Endothelial cell of umbilical vein (primary cell): ENCODE data around the gene PLXNB3. TPM values are rescaled to one million over a fixed set of nuclear protein-coding genes. Genes with fewer than 3 reads are reported as not detected.

Source experiments
- BruUV-seq: library from RNA; stranded (reverse); fragments of 400-500 nt; replicated peaks from 2 replicates; lab custom pipeline; 2021; lab: Mats Ljungman, UMichigan
- CTCF ChIA-PET: fragments of 300-600, 350-600 bp; sonication (Branson Sonifier 250); formaldehyde crosslinking; loops from one replicate; lab custom pipeline; 2021; ENCODE audit warnings: antibody characterized with exemption, inconsistent platforms; lab: Charles Lee
- POLR2A ChIA-PET: fragments of 300-600, 350-600 bp; sonication (Branson Sonifier 250); formaldehyde crosslinking; loops from one replicate; lab custom pipeline; 2021; ENCODE audit warnings: antibody characterized with exemption, inconsistent platforms; lab: Charles Lee
- DNase-seq: peaks from one replicate; pipeline ENCODE4 v3.0.0-alpha.2; 2011; ENCODE audit warnings: low read depth, low spot score
- FAIRE-seq: peaks from 2 replicates; lab custom pipeline; 2011; peaks lifted over from hg19 to GRCh38; lab: Jason Lieb, UNC
- H2AFZ ChIP-seq: 2 replicates; pipeline ENCODE4 v1.6.0; 2012; ENCODE audit warnings: low read depth, low read length, control low read depth, inconsistent platforms
- H3K27ac ChIP-seq: 2 replicates; pipeline ENCODE4 v1.5.1; 2011; ENCODE audit warnings: low read depth, mild to moderate bottlenecking, control low read depth, low read length, moderate library complexity; ENCODE audit not compliant: insufficient read depth
- H3K27me3 ChIP-seq, 2 experiments: 2 replicates each; pipeline versions ENCODE4 v1.6.0 to v1.6.1; 2011; ENCODE audit warnings: low read length in 2 of 2, mixed read lengths in 1 of 2; ENCODE audit not compliant: control insufficient read depth in 2 of 2, insufficient read depth in 2 of 2
- H3K36me3 ChIP-seq, 2 experiments: 2 replicates in 1 of 2; 3 replicates in 1 of 2; pipeline ENCODE4 v1.5.1; 2011; ENCODE audit warnings: low read length in 2 of 2, mild to moderate bottlenecking in 1 of 2, moderate library complexity in 1 of 2; ENCODE audit not compliant: control insufficient read depth in 2 of 2, insufficient read depth in 2 of 2; ENCODE audit errors: extremely low read depth in 1 of 2
- H3K4me1 ChIP-seq: 3 replicates; pipeline ENCODE4 v1.5.1; 2011; ENCODE audit warnings: mild to moderate bottlenecking, low read length; ENCODE audit not compliant: control insufficient read depth, insufficient read depth; ENCODE audit errors: extremely low read depth
- H3K4me2 ChIP-seq: 2 replicates; pipeline ENCODE4 v1.6.1; 2011; ENCODE audit warnings: low read length, control low read depth, mixed read lengths; ENCODE audit not compliant: insufficient read depth
- H3K4me3 ChIP-seq, 3 experiments: fragments of 200-600 bp in 1 of 3; sonication (generic), shearing (Covaris generic) in 1 of 3; replicated peaks in 1 of 3; 2 replicates each; pipeline ENCODE4 v1.5.1; 2011 to 2016; ENCODE audit warnings: control low read depth in 3 of 3, low read length in 3 of 3, mild to moderate bottlenecking in 2 of 3, inconsistent platforms in 1 of 3, low read depth in 1 of 3, moderate library complexity in 1 of 3; ENCODE audit not compliant: insufficient read depth in 1 of 3
- H3K79me2 ChIP-seq: 2 replicates; pipeline ENCODE4 v1.6.0; 2012; ENCODE audit warnings: low read length, inconsistent platforms; ENCODE audit not compliant: control insufficient read depth, insufficient read depth
- H3K9ac ChIP-seq: replicated peaks from 2 replicates; pipeline ENCODE3; 2011; ENCODE audit warnings: low read length, control low read depth; ENCODE audit not compliant: insufficient read depth; ENCODE audit errors: extremely low read depth
- H3K9me1 ChIP-seq: replicated peaks from 3 replicates; pipeline ENCODE4 v1.6.0; 2011; ENCODE audit warnings: mild to moderate bottlenecking, low read length; ENCODE audit not compliant: control insufficient read depth, insufficient read depth; ENCODE audit errors: extremely low read depth
- H3K9me3 ChIP-seq: replicated peaks from 2 replicates; pipeline ENCODE4 v1.5.1; 2012; ENCODE audit warnings: low read length, inconsistent platforms; ENCODE audit not compliant: control insufficient read depth, insufficient read depth
- H4K20me1 ChIP-seq: replicated peaks from 2 replicates; pipeline ENCODE3; 2011; ENCODE audit warnings: mild to moderate bottlenecking, low read length; ENCODE audit not compliant: control insufficient read depth, insufficient read depth; ENCODE audit errors: extremely low read depth
- CTCF ChIP-seq, 2 donors: IDR thresholded peaks; 1 replicate in 1 of 2; 2 replicates in 1 of 2; pipeline ENCODE4 v1.5.1; 2011; ENCODE audit warnings: low read length in 2 of 2, mild to moderate bottlenecking in 2 of 2, moderate library complexity in 2 of 2, control low read depth in 1 of 2, inconsistent platforms in 1 of 2, low read depth in 1 of 2; ENCODE audit not compliant: insufficient read depth in 1 of 2; ENCODE audit errors: extremely low read depth in 1 of 2
- EZH2 ChIP-seq: IDR thresholded peaks from 2 replicates; pipeline ENCODE4 v1.6.1; 2012; ENCODE audit warnings: borderline replicate concordance, low read depth, mild to moderate bottlenecking, moderate library complexity, low read length, inconsistent platforms; ENCODE audit not compliant: severe bottlenecking
- FOS ChIP-seq: IDR thresholded peaks from 2 replicates; pipeline ENCODE4 v1.6.1; 2011; ENCODE audit warnings: mild to moderate bottlenecking, low read length, moderate library complexity, borderline replicate concordance; ENCODE audit not compliant: insufficient read depth
- GATA2 ChIP-seq: IDR thresholded peaks from 2 replicates; pipeline ENCODE4 v1.7.0; 2011; ENCODE audit warnings: low read depth, mild to moderate bottlenecking, moderate library complexity, mixed read lengths, low read length; ENCODE audit not compliant: insufficient read length, insufficient read depth
- JUN ChIP-seq: IDR thresholded peaks from 2 replicates; pipeline ENCODE4 v1.6.1; 2011; ENCODE audit warnings: borderline replicate concordance, low read depth; ENCODE audit not compliant: insufficient read length, insufficient read depth
- MYC ChIP-seq: IDR thresholded peaks from one replicate; pipeline ENCODE4 v1.6.1; 2011; ENCODE audit warnings: mild to moderate bottlenecking, low read depth, low read length
- POLR2A ChIP-seq: IDR thresholded peaks from 2 replicates; pipeline ENCODE4 v1.6.1; 2012; ENCODE audit warnings: low read depth, mild to moderate bottlenecking, control low read depth, low read length
- POLR2AphosphoS5 ChIP-seq: IDR thresholded peaks from 2 replicates; pipeline ENCODE4 v1.6.1; 2012; ENCODE audit warnings: low read depth, mild to moderate bottlenecking, control low read depth, low read length, moderate library complexity; ENCODE audit not compliant: insufficient read depth
- dilution Hi-C: fragments of 300-500 bp; cut with MboI; formaldehyde crosslinking; loops from one replicate; pipeline ENCODE4 v1.15.0; 2019; ENCODE audit warnings: low sequenced_read_pairs; ENCODE audit not compliant: extremely low pct_ligation_motif_present
- intact Hi-C: fragments of 100-400 bp; cut with micrococcal nuclease; formaldehyde crosslinking; loops from one replicate; pipeline ENCODE4 v1.10.0; 2022
- polyA plus RNA-seq, 4 experiments: library from polyadenylated mRNA; depleted of rRNA in 3 of 4; stranded (reverse) in 3 of 4; unstranded in 1 of 4; fragments of >200 nt; gene quantifications; 2 replicates each; pipeline versions ENCODE4 v1.2.1 to v1.2.3, GENCODE V29; 2011 to 2012; ENCODE audit warnings: missing spikeins in 1 of 4
- total RNA-seq: library from RNA; stranded (reverse); gene quantifications from 2 replicates; pipeline ENCODE4 v1.2.3, GENCODE V29; 2021
- TF ChIP-seq, protein P1 (sequence below): IDR thresholded peaks from 2 replicates; pipeline ENCODE4 v1.6.1; 2011; ENCODE audit not compliant: insufficient read depth, insufficient read length

The PLXNB3 gene
- total and polyA plus RNA-seq, 2 donors (not counting 3 experiments of a cell fraction or from before 2014, with no cell fraction given) = 19.0 to 31.4 TPM

DNA sequence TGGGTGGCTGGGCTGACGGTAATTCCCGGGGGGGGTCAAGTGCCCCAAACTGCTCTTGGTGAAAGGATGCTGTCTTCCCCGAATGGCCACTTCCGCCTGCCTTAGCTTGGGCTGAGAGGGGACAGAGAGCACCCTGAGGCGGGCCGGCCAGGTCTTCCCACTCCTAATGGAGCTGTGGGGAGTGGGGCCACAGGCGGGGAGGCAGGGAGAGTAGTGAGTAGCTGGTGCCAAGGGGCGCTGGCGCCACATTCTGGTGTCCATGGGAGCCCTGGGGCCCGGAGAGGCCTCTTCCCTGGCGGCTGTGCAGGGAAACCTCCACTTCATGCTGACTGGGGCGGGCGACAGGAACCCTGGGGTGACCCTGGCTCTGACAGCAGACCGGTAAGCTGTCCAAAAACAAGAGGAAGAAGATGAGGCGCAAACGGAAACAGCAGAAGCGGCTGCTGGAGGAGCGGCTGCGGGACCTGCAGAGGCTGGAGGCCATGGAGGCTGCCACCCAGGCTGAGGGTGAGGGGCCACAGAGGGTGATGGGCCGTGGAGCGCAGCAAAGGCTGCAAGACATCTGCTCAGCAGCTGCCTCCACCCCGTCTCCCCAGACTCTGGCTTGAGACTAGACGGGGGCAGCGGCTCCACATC, 19.4 kb downstream of the PLXNB3 start:
- Histone ChIP-seq H3K79me2 (no peaks in the 10 kb centered on the region), H3K27me3 (no peaks in the 10 kb centered on the region), H3K27ac (no peak overlapping the region), H3K9me1 (no peaks in the 10 kb centered on the region), H3K36me3 (peaks cover 0 to 13% of the 10 kb centered on the region in 2 experiments), H4K20me1 (no peaks in the 10 kb centered on the region), H3K4me2 (no peak overlapping the region), H3K9me3 (no peaks in the 10 kb centered on the region), H3K4me3 (no peak overlapping the region), H2AFZ (no peak overlapping the region), H3K9ac (no peak overlapping the region), H3K4me1 (no peaks in the 10 kb centered on the region)
- ChIA-PET POLR2A (no interaction called here), CTCF (no interaction called here)
- no peak for DNase-seq
- dilution Hi-C loops = no loop called here
- FAIRE-seq = no peak
- no TSS peak for BruUV-seq
- no peak for TF ChIP-seq EZH2
- intact Hi-C loops = no loop called here

DNA sequence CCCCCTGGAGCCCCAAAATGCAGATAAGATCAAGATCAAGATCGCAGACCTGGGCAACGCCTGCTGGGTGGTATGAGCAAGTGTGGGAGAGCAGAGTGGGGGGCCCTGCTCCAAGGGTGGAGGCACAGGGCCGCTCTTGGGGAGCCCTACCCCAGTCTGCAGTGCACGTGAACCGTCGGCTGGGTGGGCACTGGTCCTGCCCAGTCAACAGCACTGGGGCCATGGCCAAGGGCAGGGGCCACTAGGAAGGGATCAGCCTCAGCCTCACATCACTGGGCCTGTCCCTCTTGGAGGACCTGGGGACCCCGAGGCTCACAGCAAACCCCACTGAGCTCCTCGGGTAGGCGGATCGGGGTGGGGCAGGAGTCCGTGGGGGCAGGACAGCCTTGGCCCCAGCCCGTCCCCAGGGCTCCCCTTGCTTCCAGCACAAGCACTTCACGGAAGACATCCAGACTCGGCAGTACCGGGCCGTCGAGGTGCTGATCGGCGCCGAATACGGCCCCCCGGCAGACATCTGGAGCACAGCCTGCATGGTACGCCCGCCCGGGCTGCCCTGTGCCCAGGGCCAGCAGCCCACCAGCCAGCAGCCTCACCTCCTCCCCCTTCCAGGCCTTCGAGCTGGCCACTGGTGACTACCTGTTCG, 20.4 kb downstream of the PLXNB3 start:
- dilution Hi-C loops = no loop called here
- H4K20me1 ChIP-seq = no peaks in the 10 kb centered on the region
- H3K4me2 ChIP-seq = no peak overlapping the region
- no peak overlapping the region for H3K27ac ChIP-seq
- H3K36me3 ChIP-seq = peaks cover 0 to 14% of the 10 kb centered on the region in 2 experiments
- intact Hi-C loops = no loop called here
- DNase-seq = no peak
- H3K4me1 ChIP-seq = no peaks in the 10 kb centered on the region
- ChIA-PET CTCF (no interaction called here), POLR2A (no interaction called here)
- FAIRE-seq = no peak
- H3K79me2 ChIP-seq = no peaks in the 10 kb centered on the region
- no peaks in the 10 kb centered on the region for H3K27me3 ChIP-seq
- BruUV-seq = no TSS peak
- no peak overlapping the region for H3K4me3 ChIP-seq
- TF ChIP-seq JUN = no peak
- TF ChIP-seq, protein P1, sequence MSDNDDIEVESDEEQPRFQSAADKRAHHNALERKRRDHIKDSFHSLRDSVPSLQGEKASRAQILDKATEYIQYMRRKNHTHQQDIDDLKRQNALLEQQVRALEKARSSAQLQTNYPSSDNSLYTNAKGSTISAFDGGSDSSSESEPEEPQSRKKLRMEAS = no peak
- no peak for TF ChIP-seq GATA2
- no peak for TF ChIP-seq EZH2
- no peak for TF ChIP-seq POLR2A
- TF ChIP-seq MYC = no peak
- TF ChIP-seq CTCF (IDR thresholded peaks at IDR 0.05; ENCODE audit: extremely low read depth in 1 of 2, insufficient read depth in 1 of 2, low read depth in 1 of 2, low read length in 2 of 2) = no peak
- TF ChIP-seq FOS = no peak
- TF ChIP-seq POLR2AphosphoS5 = no peak
- no peaks in the 10 kb centered on the region for H3K9me3 ChIP-seq
- H2AFZ ChIP-seq = no peak overlapping the region
- H3K9me1 ChIP-seq = no peaks in the 10 kb centered on the region
- no peak overlapping the region for H3K9ac ChIP-seq
